Liver (tissue), 3 donors: Measurements from ENCODE around the gene THSD7B.

Source experiments
- GABPA ChIP-seq, 2 donors: IDR thresholded peaks in 1 of 2; conservative IDR thresholded peaks in 1 of 2; 2 replicates each; pipeline ENCODE4 v1.6.1; 2016; ENCODE audit warnings: antibody characterized with exemption in 2 of 2, mild to moderate bottlenecking in 1 of 2, moderate library complexity in 1 of 2
- RAD21 ChIP-seq, 2 donors: IDR thresholded peaks; 2 replicates each; pipeline ENCODE4 v1.6.1; 2016; ENCODE audit warnings: antibody characterized with exemption in 2 of 2, mild to moderate bottlenecking in 2 of 2
- SP1 ChIP-seq: IDR thresholded peaks from 2 replicates; pipeline ENCODE4 v1.6.1; 2018; ENCODE audit warnings: antibody characterized with exemption, mild to moderate bottlenecking
- TF ChIP-seq, protein P1 (sequence below): fragments of 150-350 bp; IDR thresholded peaks from 2 replicates; pipeline ENCODE4 v1.5.1; 2017; ENCODE audit warnings: improper control_type of control experiment, low read depth, low read length; ENCODE audit not compliant: missing input control
- donor health status: healthy.
- donor health status: healthy.

DNA sequence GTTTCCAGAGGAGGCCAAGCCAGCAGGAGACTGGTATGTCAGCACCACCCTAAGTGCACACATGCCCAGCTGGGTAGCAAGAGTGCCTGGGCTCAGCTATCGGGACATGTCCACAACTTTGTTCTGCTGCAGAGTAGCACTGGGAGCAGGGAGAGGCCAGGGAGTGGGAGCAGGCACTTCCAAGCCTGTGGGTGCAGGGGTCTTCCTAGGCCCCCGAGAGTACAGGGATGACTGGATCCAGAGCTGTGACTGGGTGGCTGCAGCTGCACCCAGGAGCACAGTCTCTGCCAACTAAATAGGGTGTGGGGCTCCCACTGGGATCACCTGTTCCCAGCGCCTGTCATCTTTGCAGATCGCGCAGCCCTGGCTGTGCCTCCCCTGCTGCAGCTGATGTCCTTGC lies 943.0 kb downstream of the THSD7B start:
- no peak for TF ChIP-seq RAD21 (IDR thresholded peaks at IDR 0.05)
- TF ChIP-seq, protein P1, sequence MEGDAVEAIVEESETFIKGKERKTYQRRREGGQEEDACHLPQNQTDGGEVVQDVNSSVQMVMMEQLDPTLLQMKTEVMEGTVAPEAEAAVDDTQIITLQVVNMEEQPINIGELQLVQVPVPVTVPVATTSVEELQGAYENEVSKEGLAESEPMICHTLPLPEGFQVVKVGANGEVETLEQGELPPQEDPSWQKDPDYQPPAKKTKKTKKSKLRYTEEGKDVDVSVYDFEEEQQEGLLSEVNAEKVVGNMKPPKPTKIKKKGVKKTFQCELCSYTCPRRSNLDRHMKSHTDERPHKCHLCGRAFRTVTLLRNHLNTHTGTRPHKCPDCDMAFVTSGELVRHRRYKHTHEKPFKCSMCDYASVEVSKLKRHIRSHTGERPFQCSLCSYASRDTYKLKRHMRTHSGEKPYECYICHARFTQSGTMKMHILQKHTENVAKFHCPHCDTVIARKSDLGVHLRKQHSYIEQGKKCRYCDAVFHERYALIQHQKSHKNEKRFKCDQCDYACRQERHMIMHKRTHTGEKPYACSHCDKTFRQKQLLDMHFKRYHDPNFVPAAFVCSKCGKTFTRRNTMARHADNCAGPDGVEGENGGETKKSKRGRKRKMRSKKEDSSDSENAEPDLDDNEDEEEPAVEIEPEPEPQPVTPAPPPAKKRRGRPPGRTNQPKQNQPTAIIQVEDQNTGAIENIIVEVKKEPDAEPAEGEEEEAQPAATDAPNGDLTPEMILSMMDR = no peak
- TF ChIP-seq SP1 = no peak
- TF ChIP-seq GABPA (IDR thresholded peaks at IDR 0.05 in 1 of 2, conservative IDR thresholded peaks at IDR 0.05 in 1 of 2) = no peak
